Activated CD4-positive, alpha-beta memory T cell treated with anti-CD3 and anti-CD28 coated beads for 36 hours (primary cell): Measurements from ENCODE around the gene SOX6. TPM values are rescaled to one million over a fixed set of nuclear protein-coding genes. Genes with fewer than 3 reads are reported as not detected.

Experiments
- CTCF ChIA-PET: fragments of 350-600 bp; sonication (Branson Sonifier 250); formaldehyde crosslinking; loops from one replicate; lab custom pipeline; 2021; ENCODE audit warnings: antibody characterized with exemption, inconsistent platforms; lab: Charles Lee
- POLR2A ChIA-PET: fragments of 350-600 bp; sonication (Branson Sonifier 250); formaldehyde crosslinking; loops from one replicate; lab custom pipeline; 2021; ENCODE audit warnings: antibody characterized with exemption; lab: Charles Lee
- DNase-seq: peaks from one replicate; pipeline ENCODE4 v3.0.0-alpha.2; 2020
- H3K27ac Mint-ChIP-seq: one replicate; pipeline ENCODE4 v1.8.0; 2021; ENCODE audit warnings: mixed read lengths
- H3K27me3 Mint-ChIP-seq: one replicate; pipeline ENCODE4 v1.8.0; 2021; ENCODE audit warnings: mixed read lengths
- H3K36me3 Mint-ChIP-seq: one replicate; pipeline ENCODE4 v1.8.0; 2021; ENCODE audit warnings: mixed read lengths
- H3K4me1 Mint-ChIP-seq: one replicate; pipeline ENCODE4 v1.8.0; 2021; ENCODE audit warnings: low read depth, mixed read lengths
- H3K4me3 Mint-ChIP-seq: one replicate; pipeline ENCODE4 v1.8.0; 2021; ENCODE audit warnings: mild to moderate bottlenecking, mixed read lengths
- H3K9me3 Mint-ChIP-seq: one replicate; pipeline ENCODE4 v1.8.0; 2021; ENCODE audit warnings: mixed read lengths
- intact Hi-C: fragments of 100-400 bp; cut with micrococcal nuclease; formaldehyde crosslinking; loops from one replicate; pipeline ENCODE4 v1.15.1; 2023
- total RNA-seq, 2 experiments: library from RNA; stranded (reverse); gene quantifications; one replicate each; pipeline ENCODE4 v1.2.3, GENCODE V29; 2021

Gene SOX6
- total RNA-seq, 2 experiments from 2014 or later, result not detected

DNA sequence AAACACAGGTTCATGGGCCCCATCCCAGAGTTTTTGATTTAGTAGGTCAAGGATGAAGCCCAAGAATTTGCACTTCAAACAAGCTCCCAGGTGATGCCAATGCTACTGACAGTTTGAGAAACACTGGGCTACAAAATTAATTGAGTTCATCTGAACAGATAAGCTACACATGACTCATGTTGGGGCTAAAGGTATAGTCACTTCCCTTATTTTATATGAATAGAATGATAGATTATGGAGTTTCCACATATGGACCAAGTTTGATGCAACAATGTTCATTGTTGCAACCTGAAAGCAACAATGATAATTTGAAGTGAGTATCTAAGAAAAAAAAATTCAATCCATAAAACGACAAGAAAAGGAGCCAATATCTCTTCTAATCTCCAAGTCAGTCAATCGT, 54.9 kb downstream of the SOX6 start:
- Mint-ChIP-seq H3K4me1 (no peaks in the 10 kb centered on the region), H3K4me3 (no peak overlapping the region), H3K36me3 (no peaks in the 10 kb centered on the region), H3K9me3 (peaks cover 7% of the 10 kb centered on the region), H3K27me3 (no peaks in the 10 kb centered on the region), H3K27ac (no peak overlapping the region)
- CTCF ChIA-PET, result no interaction called here
- no peak for DNase-seq
- intact Hi-C loops, result no loop called here
- POLR2A ChIA-PET, result no interaction called here

DNA sequence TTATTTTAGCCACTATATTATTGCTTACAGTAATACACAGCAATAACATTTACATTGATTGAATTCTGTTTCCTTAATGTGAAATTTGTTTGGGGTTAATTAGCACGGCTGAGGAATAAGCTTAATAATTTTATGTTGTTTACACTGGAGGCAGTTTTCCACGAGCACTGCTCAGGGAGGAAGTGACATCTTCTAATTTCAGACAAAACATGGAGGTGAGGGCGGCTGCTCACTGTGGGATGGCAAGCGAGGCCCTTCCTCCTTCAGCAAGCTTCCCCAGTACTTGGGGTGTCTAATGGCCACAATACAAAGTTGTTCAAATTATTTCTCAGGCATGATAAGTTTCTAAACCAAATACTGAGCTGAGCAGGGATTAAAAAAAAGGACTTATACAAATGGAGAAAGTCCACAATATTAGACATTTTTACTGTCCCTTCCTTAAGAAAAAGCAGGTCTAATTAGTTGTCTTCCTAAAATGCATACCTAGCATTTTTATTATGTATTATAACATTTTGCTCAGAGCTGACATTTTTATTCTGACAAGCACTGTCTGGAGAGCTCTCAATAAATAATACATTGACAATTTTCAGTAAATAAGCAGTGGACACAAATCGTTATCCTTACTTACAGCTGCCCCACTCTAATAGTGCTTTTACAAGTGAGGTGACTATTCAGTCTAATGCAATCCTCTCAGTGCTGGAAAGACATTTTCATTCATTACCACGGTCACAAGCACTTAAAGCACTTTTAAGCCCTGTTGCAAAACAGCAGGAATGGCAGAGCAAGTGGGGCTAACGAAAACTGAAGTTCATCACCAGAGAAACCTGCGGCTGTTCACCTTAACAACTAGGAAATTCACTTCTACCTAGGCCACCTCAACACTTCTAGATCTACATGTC, 56.2 kb downstream of the SOX6 start:
- Mint-ChIP-seq H3K9me3 (peaks cover 11% of the 10 kb centered on the region), H3K36me3 (no peaks in the 10 kb centered on the region), H3K27ac (no peak overlapping the region), H3K4me1 (no peaks in the 10 kb centered on the region), H3K27me3 (no peaks in the 10 kb centered on the region), H3K4me3 (no peak overlapping the region)
- CTCF ChIA-PET, result interaction anchor here (0.6 kb wide), 1 partner anchor 621 kb away, joined by 3 read pairs; no protein-coding TSS in a partner anchor
- POLR2A ChIA-PET, result no interaction called here
- intact Hi-C loops, result no loop called here
- DNase-seq, result no peak

DNA sequence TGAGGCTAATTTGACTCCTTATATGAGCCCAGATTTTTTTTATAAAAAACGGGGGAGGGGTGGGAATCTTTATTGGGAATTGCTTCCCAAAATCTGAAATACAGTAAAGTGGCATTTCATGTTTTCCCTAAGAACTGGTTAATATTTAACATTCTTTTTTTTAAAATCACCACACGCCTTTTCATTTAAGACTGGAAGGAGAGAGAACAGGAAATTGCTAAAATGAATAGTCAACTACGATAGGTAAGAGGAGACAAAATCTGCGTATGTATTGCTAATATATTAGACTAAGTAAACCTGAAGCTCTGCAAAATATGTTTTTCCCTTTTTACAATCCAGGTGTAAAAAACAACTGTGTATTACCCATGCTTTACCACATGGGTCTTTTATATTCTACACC, 57.0 kb downstream of the SOX6 start:
- ChIA-PET CTCF (no interaction called here), POLR2A (no interaction called here)
- no peak overlapping the region for H3K27ac Mint-ChIP-seq
- H3K9me3 Mint-ChIP-seq, result peaks cover 11% of the 10 kb centered on the region
- no peaks in the 10 kb centered on the region for H3K36me3 Mint-ChIP-seq
- no peaks in the 10 kb centered on the region for H3K27me3 Mint-ChIP-seq
- intact Hi-C loops, result no loop called here
- H3K4me3 Mint-ChIP-seq, result no peak overlapping the region
- no peak for DNase-seq
- no peaks in the 10 kb centered on the region for H3K4me1 Mint-ChIP-seq

DNA sequence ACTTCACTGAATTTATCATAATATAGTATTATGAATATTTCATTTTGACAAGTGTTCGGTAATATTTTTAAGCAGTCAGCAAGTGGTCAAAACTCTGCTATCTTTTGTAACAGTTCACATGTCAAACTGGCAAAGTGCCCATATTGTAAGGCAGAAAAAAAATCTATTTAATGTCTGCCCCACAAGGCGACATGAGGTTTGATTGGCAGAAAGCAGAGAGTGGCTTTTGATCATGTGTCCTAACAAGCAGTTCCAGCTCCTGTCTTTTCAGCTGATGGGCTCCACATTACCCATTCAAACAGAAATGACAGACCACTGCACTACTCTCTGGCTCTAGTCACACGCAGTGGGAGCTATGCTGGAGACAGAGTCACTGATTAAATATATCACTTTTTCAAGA, 59.0 kb downstream of the SOX6 start:
- no peaks in the 10 kb centered on the region for H3K36me3 Mint-ChIP-seq
- no peak overlapping the region for H3K4me3 Mint-ChIP-seq
- DNase-seq, result no peak
- ChIA-PET POLR2A (no interaction called here), CTCF (no interaction called here)
- H3K9me3 Mint-ChIP-seq, result peaks cover 16% of the 10 kb centered on the region
- H3K27ac Mint-ChIP-seq, result no peak overlapping the region
- no peaks in the 10 kb centered on the region for H3K27me3 Mint-ChIP-seq
- intact Hi-C loops, result no loop called here
- no peaks in the 10 kb centered on the region for H3K4me1 Mint-ChIP-seq

DNA sequence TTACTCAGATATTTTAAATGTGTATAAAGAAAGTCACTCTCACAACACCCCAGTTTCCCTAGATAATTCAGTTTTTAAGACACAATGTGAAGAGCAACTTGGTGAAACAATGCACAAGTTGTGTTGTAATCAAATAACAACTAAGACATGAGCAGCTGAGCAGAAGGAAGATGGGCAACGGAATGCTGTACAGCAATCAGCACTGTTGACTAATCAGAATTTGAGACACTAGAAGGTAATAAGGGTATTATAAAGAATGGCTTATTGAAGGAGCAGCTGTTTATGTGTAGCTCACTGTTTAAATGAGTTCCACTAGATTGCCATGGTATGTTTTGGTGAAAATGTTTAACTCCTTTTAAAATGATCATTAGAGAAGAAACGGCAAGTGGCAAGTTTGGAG, 60.1 kb downstream of the SOX6 start:
- no peak overlapping the region for H3K27ac Mint-ChIP-seq
- no peaks in the 10 kb centered on the region for H3K4me1 Mint-ChIP-seq
- H3K4me3 Mint-ChIP-seq, result no peak overlapping the region
- DNase-seq, result no peak
- peaks cover 16% of the 10 kb centered on the region for H3K9me3 Mint-ChIP-seq
- CTCF ChIA-PET, result no interaction called here
- POLR2A ChIA-PET, result no interaction called here
- no peaks in the 10 kb centered on the region for H3K36me3 Mint-ChIP-seq
- intact Hi-C loops, result no loop called here
- H3K27me3 Mint-ChIP-seq, result no peaks in the 10 kb centered on the region

DNA sequence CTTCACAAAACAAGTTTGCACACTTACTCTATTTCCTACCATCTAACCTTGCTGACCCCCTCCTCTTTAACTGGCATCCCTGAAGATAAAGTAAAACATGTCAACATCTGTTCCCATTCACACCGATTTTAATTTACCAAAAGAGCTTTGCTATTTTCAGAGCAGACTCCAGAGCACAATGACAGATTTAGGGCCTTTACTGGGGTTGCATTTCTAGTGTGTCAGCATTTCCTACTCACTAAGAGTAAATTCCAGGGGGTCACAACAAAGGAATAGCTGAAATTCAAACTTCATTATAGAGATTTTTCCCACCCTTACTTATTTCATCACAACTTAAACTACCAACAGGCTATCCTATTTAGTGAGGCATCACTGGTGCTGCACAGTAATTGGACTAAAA, 60.8 kb downstream of the SOX6 start:
- peaks cover 12% of the 10 kb centered on the region for H3K9me3 Mint-ChIP-seq
- intact Hi-C loops, result no loop called here
- H3K36me3 Mint-ChIP-seq, result no peaks in the 10 kb centered on the region
- ChIA-PET POLR2A (no interaction called here), CTCF (no interaction called here)
- H3K27me3 Mint-ChIP-seq, result no peaks in the 10 kb centered on the region
- no peak overlapping the region for H3K27ac Mint-ChIP-seq
- H3K4me3 Mint-ChIP-seq, result no peak overlapping the region
- H3K4me1 Mint-ChIP-seq, result no peaks in the 10 kb centered on the region
- DNase-seq, result no peak

DNA sequence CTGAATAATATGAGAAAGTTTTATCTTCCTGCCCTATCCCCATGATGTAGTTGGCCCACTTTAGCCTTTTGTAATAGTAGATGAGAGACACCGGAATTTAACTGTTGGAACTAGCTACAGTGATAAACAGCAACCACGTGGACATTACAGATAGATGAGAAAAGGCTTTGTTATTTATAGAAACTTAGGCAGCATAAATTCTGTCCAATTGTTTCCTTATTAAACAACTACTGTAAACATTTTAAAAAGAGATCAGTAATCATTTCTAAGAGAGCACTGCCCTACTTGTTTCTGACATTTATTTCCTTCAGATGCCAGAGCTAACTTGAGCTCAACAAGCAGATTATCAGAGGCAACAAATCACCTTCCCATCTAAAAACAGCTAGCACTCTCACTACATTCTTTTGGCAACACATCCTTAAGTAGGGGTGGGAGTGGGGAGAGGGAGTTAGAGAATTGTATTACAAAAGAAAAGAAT, 63.1 kb downstream of the SOX6 start:
- no peaks in the 10 kb centered on the region for H3K4me1 Mint-ChIP-seq
- POLR2A ChIA-PET, result no interaction called here
- no peak overlapping the region for H3K27ac Mint-ChIP-seq
- no peaks in the 10 kb centered on the region for H3K36me3 Mint-ChIP-seq
- intact Hi-C loops, result no loop called here
- no peaks in the 10 kb centered on the region for H3K27me3 Mint-ChIP-seq
- CTCF ChIA-PET, result no interaction called here
- no peak for DNase-seq
- H3K4me3 Mint-ChIP-seq, result no peak overlapping the region
- peaks cover 12% of the 10 kb centered on the region for H3K9me3 Mint-ChIP-seq

DNA sequence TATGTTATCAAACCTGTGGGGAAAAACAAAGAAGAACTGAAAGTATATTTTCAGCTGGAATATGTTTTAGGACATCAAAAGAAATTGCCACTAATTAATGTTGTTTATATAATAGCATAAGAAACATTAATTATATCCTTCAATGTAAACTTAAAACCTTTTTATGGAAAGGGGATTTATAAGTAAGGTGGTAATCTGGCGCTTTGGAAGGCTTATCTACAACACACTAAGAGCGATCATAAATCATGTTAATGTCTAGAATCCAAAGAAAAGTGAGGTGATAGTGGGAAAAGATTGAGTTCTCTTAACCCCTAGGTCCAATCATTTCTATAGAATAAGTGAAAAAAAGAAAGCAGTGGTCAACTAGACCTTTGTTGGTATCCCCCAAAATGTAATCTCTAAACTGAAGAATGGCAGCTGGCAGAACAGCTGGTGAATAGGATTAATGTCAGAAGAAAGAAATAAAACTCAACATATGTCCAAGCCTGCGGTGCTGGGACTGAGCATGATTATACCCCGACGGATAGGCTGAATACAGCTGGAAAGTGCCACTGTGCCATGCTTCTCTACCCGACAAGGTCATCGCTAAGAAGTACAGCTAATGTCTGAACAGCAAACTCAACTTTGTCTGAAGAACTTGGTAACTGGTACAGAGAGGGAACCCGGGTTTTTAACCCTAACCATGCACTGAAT, 64.0 kb downstream of the SOX6 start:
- intact Hi-C loops, result no loop called here
- ChIA-PET POLR2A (no interaction called here), CTCF (no interaction called here)
- Mint-ChIP-seq H3K27ac (no peak overlapping the region), H3K9me3 (peaks cover 12% of the 10 kb centered on the region), H3K36me3 (no peaks in the 10 kb centered on the region), H3K4me1 (no peaks in the 10 kb centered on the region), H3K27me3 (no peaks in the 10 kb centered on the region), H3K4me3 (no peak overlapping the region)
- DNase-seq, result no peak

DNA sequence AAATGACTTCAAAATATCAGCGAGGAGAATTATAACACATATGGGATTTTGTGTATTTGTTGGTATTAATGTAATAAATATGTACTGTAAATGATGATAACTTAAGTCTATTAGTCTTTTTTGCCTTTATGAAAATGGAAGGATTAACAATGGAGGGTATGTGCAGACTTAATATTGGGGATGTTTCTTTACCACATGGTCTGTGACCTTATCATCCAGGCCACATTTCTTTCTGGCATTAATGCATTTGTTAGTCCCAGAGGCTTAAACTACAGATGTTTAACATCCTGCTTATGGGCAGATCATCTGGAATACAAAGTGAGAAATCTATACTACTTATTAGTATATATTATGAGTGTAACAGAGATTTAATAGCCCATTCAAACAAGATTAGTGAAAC, 64.6 kb downstream of the SOX6 start:
- H3K4me1 Mint-ChIP-seq, result no peaks in the 10 kb centered on the region
- no peak overlapping the region for H3K4me3 Mint-ChIP-seq
- H3K9me3 Mint-ChIP-seq, result peaks cover 14% of the 10 kb centered on the region
- no peak overlapping the region for H3K27ac Mint-ChIP-seq
- CTCF ChIA-PET, result no interaction called here
- H3K36me3 Mint-ChIP-seq, result no peaks in the 10 kb centered on the region
- intact Hi-C loops, result no loop called here
- DNase-seq, result no peak
- no peaks in the 10 kb centered on the region for H3K27me3 Mint-ChIP-seq
- POLR2A ChIA-PET, result no interaction called here

DNA sequence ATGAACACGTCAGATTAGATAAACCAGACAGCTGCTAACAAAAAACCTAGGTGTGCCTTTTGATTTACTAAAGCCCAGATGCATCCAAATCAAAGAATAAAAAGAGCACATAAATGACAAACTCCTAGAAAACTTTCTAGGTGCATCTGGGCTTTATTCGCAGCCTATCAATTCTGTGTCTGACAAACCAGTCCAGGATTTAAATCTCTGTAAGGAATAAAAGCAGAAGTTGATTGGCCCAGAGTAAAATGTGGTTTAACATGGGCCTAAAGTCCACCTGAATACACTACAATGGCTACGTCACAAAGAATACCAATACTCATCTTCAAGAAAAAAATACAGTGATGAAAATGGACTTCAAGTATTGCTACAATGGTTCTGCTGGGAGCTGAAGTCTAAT, 66.8 kb downstream of the SOX6 start:
- no peaks in the 10 kb centered on the region for H3K36me3 Mint-ChIP-seq
- CTCF ChIA-PET, result no interaction called here

DNA sequence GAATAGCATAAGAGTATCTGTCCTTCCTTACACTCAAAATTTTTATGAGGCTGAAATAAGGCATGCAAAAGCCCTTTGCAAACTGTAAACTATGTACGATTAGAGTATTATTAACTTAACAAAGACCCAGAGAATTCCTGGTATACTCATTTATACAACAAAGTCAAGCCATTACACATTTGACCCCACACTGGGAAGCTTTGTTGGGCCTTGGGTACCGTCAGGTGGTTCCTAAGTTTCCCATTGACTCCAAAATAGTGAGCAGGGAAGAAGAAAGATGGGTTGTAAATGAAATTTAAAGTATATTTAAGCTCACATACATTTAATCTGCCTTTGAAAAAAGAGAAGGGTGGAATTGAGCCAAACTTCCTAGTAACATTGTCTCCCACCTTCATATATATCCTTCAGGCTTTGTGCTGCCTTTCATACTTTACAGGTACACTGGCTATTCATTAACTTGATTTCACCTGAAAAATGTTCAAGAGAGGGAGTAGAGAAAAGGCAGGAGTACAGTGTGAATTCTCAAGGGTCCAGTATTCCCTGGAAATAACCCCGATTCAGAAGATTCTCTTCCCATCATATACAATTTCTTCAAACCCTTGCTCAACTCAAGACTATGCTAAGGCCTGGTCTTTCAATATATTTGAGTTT, 68.6 kb downstream of the SOX6 start:
- intact Hi-C loops, result no loop called here
- Mint-ChIP-seq H3K27me3 (no peaks in the 10 kb centered on the region), H3K27ac (no peak overlapping the region), H3K4me1 (no peaks in the 10 kb centered on the region), H3K36me3 (no peaks in the 10 kb centered on the region), H3K4me3 (no peak overlapping the region), H3K9me3 (peaks cover 2% of the 10 kb centered on the region)
- CTCF ChIA-PET, result no interaction called here
- no peak for DNase-seq
- POLR2A ChIA-PET, result no interaction called here

More for the DNA sequence above, 66.8 kb downstream of the SOX6 start:
- H3K9me3 Mint-ChIP-seq, result peaks cover 10% of the 10 kb centered on the region
- no peaks in the 10 kb centered on the region for H3K27me3 Mint-ChIP-seq
- H3K4me3 Mint-ChIP-seq, result no peak overlapping the region
- no peak for DNase-seq
- H3K4me1 Mint-ChIP-seq, result no peaks in the 10 kb centered on the region
- intact Hi-C loops, result no loop called here
- POLR2A ChIA-PET, result no interaction called here
- H3K27ac Mint-ChIP-seq, result no peak overlapping the region

DNA sequence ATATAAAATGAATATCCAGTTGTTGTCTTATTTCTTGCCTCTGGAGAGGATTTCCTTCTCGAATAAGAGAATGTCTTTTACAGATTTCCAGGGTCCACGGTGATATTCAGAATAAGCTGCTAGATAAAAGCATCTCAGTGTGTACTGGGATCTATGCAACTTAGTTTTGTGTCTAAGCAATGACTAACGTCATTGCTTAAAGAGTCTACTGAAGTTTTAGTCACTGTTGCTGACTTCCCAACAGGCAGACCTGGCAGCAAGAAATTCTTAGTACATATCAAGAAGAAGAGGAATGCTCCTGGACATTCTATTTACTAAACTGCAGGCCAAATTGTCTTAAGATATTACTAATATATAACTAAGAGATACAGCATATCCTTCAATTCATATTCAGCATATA, 70.3 kb downstream of the SOX6 start:
- CTCF ChIA-PET, result no interaction called here
- Mint-ChIP-seq H3K9me3 (peaks cover 2% of the 10 kb centered on the region), H3K36me3 (no peaks in the 10 kb centered on the region), H3K4me1 (no peaks in the 10 kb centered on the region), H3K27ac (no peak overlapping the region), H3K4me3 (no peak overlapping the region), H3K27me3 (no peaks in the 10 kb centered on the region)
- intact Hi-C loops, result no loop called here
- POLR2A ChIA-PET, result no interaction called here
- DNase-seq, result no peak
